Transverse colon (tissue), 4 donors: Measurements from ENCODE around the gene RIOK3. TPM values are rescaled to one million over a fixed set of nuclear protein-coding genes. Genes with fewer than 3 reads are reported as not detected.

Experiments
- small RNA-seq, 4 donors: library from RNA; depleted of rRNA; stranded (forward); fragments of <200 nt; gene quantifications; one replicate each; pipeline ENCODE3, GENCODE V24; 2016
- total RNA-seq, 4 donors: library from RNA; depleted of rRNA; stranded (reverse); fragments of >200 nt; gene quantifications; one replicate each; pipeline ENCODE4 v1.1.0, GENCODE V29; 2016

The RIOK3 gene
- total RNA-seq, 4 donors from 2014 or later, result 33.0 to 182 (median 152) TPM

Small RNAs within 50 kb of the gene (small RNA-seq; reads per million reads assigned to genes)
- gene AC026634.1, result 0 reads per million in 4 donors
- 0 reads per million in 4 donors for gene RF00019

Other genes with a start within 250 kb of the RIOK3 start
- gene RMC1, start 50.2 kb downstream of the RIOK3 start, total RNA-seq, result 10 to 100 TPM in 3 of 4 donors, 1 to 10 TPM in 1; 4.4 to 34.1 (median 26.6) TPM
- 10 to 100 TPM; 33.6 to 96.1 (median 49.7) TPM for gene NPC1, start 133.2 kb downstream of the RIOK3 start, total RNA-seq
- gene ANKRD29, start 209.6 kb downstream of the RIOK3 start, total RNA-seq, result 1 to 10 TPM in 2 of 4 donors, under 1 TPM in 2; 0.75 to 2.2 (median 1.5) TPM
- 10 to 100 TPM; 17.5 to 71.8 (median 47.4) TPM for gene LAMA3, start 236.2 kb downstream of the RIOK3 start, total RNA-seq